CD4-positive, alpha-beta T cell (primary cell): ENCODE measurements around the gene AURKAIP1. TPM values are rescaled to one million over a fixed set of nuclear protein-coding genes. Genes with fewer than 3 reads are reported as not detected.
A peak's percentile ranks its signal among the peaks of the same experiment; 100 is the strongest.

Experiments
- ATAC-seq: fragments of 200-7000 bp; cut with Tn5 transposase; one replicate; pipeline ENCODE4 v1.10.0; 2022; ENCODE audit warnings: mild to moderate bottlenecking; ENCODE audit not compliant: poor library complexity
- CTCF ChIA-PET: fragments of 350-600 bp; sonication (Branson Sonifier 250); formaldehyde crosslinking; loops from one replicate; lab custom pipeline; 2021; ENCODE audit warnings: antibody characterized with exemption, inconsistent platforms; lab: Charles Lee
- POLR2A ChIA-PET: fragments of 350-600 bp; sonication (Branson Sonifier 250); formaldehyde crosslinking; loops from one replicate; lab custom pipeline; 2021; ENCODE audit warnings: antibody characterized with exemption, inconsistent platforms; lab: Charles Lee
- DNase-seq, 14 experiments: peaks; one replicate each; pipeline ENCODE4 v3.0.0-alpha.2; 2013 to 2020; ENCODE audit warnings: mixed read lengths in 2 of 14
- H3K27ac ChIP-seq, 2 donors: one replicate each; pipeline versions ENCODE4 v1.5.1 to v1.7.0; 2013; ENCODE audit warnings: low read length in 2 of 2, low read depth in 1 of 2, mild to moderate bottlenecking in 1 of 2
- H3K27me3 ChIP-seq, 2 experiments: 1 replicate in 1 of 2; 2 replicates in 1 of 2; pipeline versions ENCODE4 v1.6.1 to v1.7.0; 2013; ENCODE audit warnings: low read length in 2 of 2, control low read depth in 1 of 2, mild to moderate bottlenecking in 1 of 2, moderate library complexity in 1 of 2; ENCODE audit not compliant: insufficient read depth in 2 of 2, control insufficient read depth in 1 of 2
- H3K36me3 ChIP-seq: one replicate; pipeline ENCODE4 v1.6.1; 2013; ENCODE audit warnings: low read length, control low read depth; ENCODE audit not compliant: insufficient read depth
- H3K4me1 ChIP-seq: one replicate; pipeline ENCODE4 v1.6.1; 2013; ENCODE audit warnings: low read length, control low read depth; ENCODE audit not compliant: insufficient read depth
- H3K4me3 ChIP-seq: one replicate; pipeline ENCODE4 v1.5.1; 2013; ENCODE audit warnings: mild to moderate bottlenecking, low read length, moderate library complexity
- H3K9me3 ChIP-seq, 2 experiments: 1 replicate in 1 of 2; 2 replicates in 1 of 2; pipeline versions ENCODE4 v1.6.1 to v1.7.0; 2013; ENCODE audit warnings: low read length in 2 of 2, mild to moderate bottlenecking in 2 of 2, control low read depth in 1 of 2, moderate library complexity in 1 of 2; ENCODE audit not compliant: control insufficient read depth in 1 of 2, insufficient read depth in 1 of 2
- H3K27ac Mint-ChIP-seq: one replicate; pipeline ENCODE4 v1.8.0; 2020; ENCODE audit warnings: mixed read lengths
- H3K27me3 Mint-ChIP-seq: one replicate; pipeline ENCODE4 v1.8.0; 2021; ENCODE audit warnings: mixed read lengths
- H3K36me3 Mint-ChIP-seq: one replicate; pipeline ENCODE4 v1.8.0; 2021; ENCODE audit warnings: low read depth, mixed read lengths
- H3K4me1 Mint-ChIP-seq: one replicate; pipeline ENCODE4 v1.8.0; 2021; ENCODE audit warnings: low read depth, mixed read lengths
- H3K4me3 Mint-ChIP-seq: one replicate; pipeline ENCODE4 v1.8.0; 2020; ENCODE audit warnings: mild to moderate bottlenecking, mixed read lengths
- H3K9me3 Mint-ChIP-seq: one replicate; pipeline ENCODE4 v1.8.0; 2020; ENCODE audit warnings: mixed read lengths
- CTCF ChIP-seq: fragments of 200-600 bp; IDR thresholded peaks from one replicate; pipeline ENCODE4 v1.8.0; 2022; ENCODE audit warnings: antibody characterized with exemption, mild to moderate bottlenecking
- intact Hi-C, 2 experiments: fragments of 100-400 bp; cut with DNase I in 1 of 2; cut with micrococcal nuclease in 1 of 2; formaldehyde crosslinking; loops; one replicate each; pipeline versions ENCODE4 v1.15.1 to v1.9.0; 2023 to 2025; cut with DNase I, micrococcal nuclease
- total RNA-seq, 174 experiments: library from RNA in 2 of 174; stranded (reverse) in 2 of 174; gene quantifications; one replicate each; pipeline ENCODE4 v1.2.3 and lab custom pipeline; 2021 to 2026

The AURKAIP1 gene
- total RNA-seq, 2 experiments from 2014 or later = 59.2 to 64.6 TPM

- ATAC-seq = no peak
- no peak overlapping the region for H3K27ac Mint-ChIP-seq
These were observed 18.4 kb upstream of the AURKAIP1 start for GRCh38 chr1:1393428-1393827.

GRCh38 chr1:1393014-1393413 is 18.0 kb upstream of the AURKAIP1 start:
- ChIA-PET POLR2A (no interaction called here), CTCF (interaction anchor here (1.6 kb wide), 1 partner anchor 15 kb away, joined by 3 read pairs; no protein-coding TSS in a partner anchor)
- Mint-ChIP-seq H3K4me3 (no peak overlapping the region), H3K4me1 (peaks cover 23% of the 10 kb centered on the region), H3K27me3 (no peaks in the 10 kb centered on the region), H3K27ac (no peak overlapping the region), H3K36me3 (peaks cover 89% of the 10 kb centered on the region), H3K9me3 (no peaks in the 10 kb centered on the region)
- Histone ChIP-seq H3K9me3 (no peaks in the 10 kb centered on the region), H3K27ac (no peak overlapping the region), H3K4me1 (peaks cover 17% of the 10 kb centered on the region), H3K4me3 (no peak overlapping the region), H3K27me3 (no peaks in the 10 kb centered on the region), H3K36me3 (peaks cover 94% of the 10 kb centered on the region)
- intact Hi-C loops = no loop called here
- no peak for TF ChIP-seq CTCF
- DNase-seq = no peak
- no peak for ATAC-seq

More at GRCh38 chr1:1393428-1393827, 18.4 kb upstream of the AURKAIP1 start:
- Histone ChIP-seq H3K27me3 (no peaks in the 10 kb centered on the region), H3K36me3 (peaks cover 91% of the 10 kb centered on the region), H3K9me3 (no peaks in the 10 kb centered on the region), H3K4me1 (peaks cover 21% of the 10 kb centered on the region), H3K4me3 (no peak overlapping the region), H3K27ac (no peak overlapping the region)
- TF ChIP-seq CTCF = no peak
- Mint-ChIP-seq H3K4me1 (peaks cover 27% of the 10 kb centered on the region), H3K36me3 (peaks cover 89% of the 10 kb centered on the region), H3K4me3 (peak overlapping the region; percentile 7), H3K27me3 (no peaks in the 10 kb centered on the region), H3K9me3 (no peaks in the 10 kb centered on the region)
- intact Hi-C loops = no loop called here
- POLR2A ChIA-PET = no interaction called here
- CTCF ChIA-PET = interaction anchor here (1.6 kb wide), 1 partner anchor 14 kb away, joined by 3 read pairs; no protein-coding TSS in a partner anchor
- DNase-seq = no peak

- H3K36me3 ChIP-seq = peaks cover 99% of the 10 kb centered on the region
- DNase-seq = no peak
- ChIA-PET POLR2A (interaction anchor here (4.2 kb wide), 1 partner anchor 9 kb away, joined by 21 read pairs; the partner anchor contains the start of gene CCNL2), CTCF (interaction anchor here (2.5 kb wide), 1 partner anchor 8 kb away, joined by 5 read pairs; the partner anchor contains the start of gene CCNL2)
- no peak overlapping the region for H3K27ac Mint-ChIP-seq
- H3K4me1 ChIP-seq = peaks cover 5% of the 10 kb centered on the region
- no peaks in the 10 kb centered on the region for H3K27me3 ChIP-seq
- H3K36me3 Mint-ChIP-seq = peaks cover 94% of the 10 kb centered on the region
- no peaks in the 10 kb centered on the region for H3K27me3 Mint-ChIP-seq
- H3K9me3 ChIP-seq = no peaks in the 10 kb centered on the region
- ATAC-seq = no peak
- no peak overlapping the region for H3K4me3 ChIP-seq
- intact Hi-C loops = no loop called here
- H3K4me3 Mint-ChIP-seq = no peak overlapping the region
- no peaks in the 10 kb centered on the region for H3K9me3 Mint-ChIP-seq
- peaks cover 17% of the 10 kb centered on the region for H3K4me1 Mint-ChIP-seq
- no peak for TF ChIP-seq CTCF
- H3K27ac ChIP-seq = no peak overlapping the region
These were observed 16.2 kb upstream of the AURKAIP1 start for GRCh38 chr1:1391225-1391624.
